Loucy (cell line): Measurements from ENCODE around the gene SORCS2.

Experiments used
- H2AFZ ChIP-seq: fragments of 200-600 bp; sonication (generic); 2 replicates; pipeline ENCODE4 v1.6.0; 2016; ENCODE audit warnings: antibody characterized with exemption, mild to moderate bottlenecking, low read length, moderate library complexity
- H3F3A ChIP-seq: fragments of 200-600 bp; 2 replicates; pipeline ENCODE4 v1.6.0; 2016; ENCODE audit warnings: antibody characterized with exemption, low read depth, mild to moderate bottlenecking
- H3K27me3 ChIP-seq: fragments of 200-600 bp; sonication (generic); 2 replicates; pipeline ENCODE4 v1.6.1; 2014; ENCODE audit warnings: low read length, mild to moderate bottlenecking; ENCODE audit not compliant: insufficient read depth, poor library complexity, severe bottlenecking
- H3K36me3 ChIP-seq: fragments of 200-600 bp; sonication (generic); 2 replicates; pipeline ENCODE4 v1.6.1; 2016; ENCODE audit warnings: low read length; ENCODE audit not compliant: insufficient read depth
- H3K4me1 ChIP-seq: fragments of 200-600 bp; sonication (generic); 2 replicates; pipeline ENCODE4 v1.5.1; 2014; ENCODE audit warnings: low read length, mild to moderate bottlenecking; ENCODE audit not compliant: insufficient read depth, poor library complexity, severe bottlenecking
- H3K4me2 ChIP-seq: fragments of 200-600 bp; sonication (generic); 2 replicates; pipeline ENCODE4 v1.6.0; 2014; ENCODE audit warnings: antibody characterized with exemption, low read length, low read depth, mild to moderate bottlenecking; ENCODE audit not compliant: poor library complexity, severe bottlenecking
- H3K4me3 ChIP-seq: fragments of 200-600 bp; sonication (generic); 2 replicates; pipeline ENCODE4 v1.5.1; 2014; ENCODE audit warnings: low read length, mild to moderate bottlenecking, mixed read lengths; ENCODE audit not compliant: poor library complexity, severe bottlenecking
- H3K79me2 ChIP-seq: fragments of 200-600 bp; sonication (generic); 2 replicates; pipeline ENCODE4 v1.6.1; 2014; ENCODE audit warnings: low read length; ENCODE audit not compliant: insufficient read depth
- H3K9ac ChIP-seq: fragments of 200-600 bp; sonication (generic); 2 replicates; pipeline ENCODE4 v1.6.0; 2014; ENCODE audit warnings: mild to moderate bottlenecking, low read depth, low read length, moderate library complexity; ENCODE audit not compliant: poor library complexity, severe bottlenecking
- H3K9me2 ChIP-seq: fragments of 200-600 bp; sonication (generic); replicated peaks from 2 replicates; pipeline ENCODE4 v1.6.1; 2016; ENCODE audit warnings: low read depth, low read length, mixed read lengths
- H3K9me3 ChIP-seq: fragments of 200-600 bp; sonication (generic); 2 replicates; pipeline ENCODE4 v1.6.1; 2014; ENCODE audit warnings: mild to moderate bottlenecking, antibody characterized with exemption, low read length, low read depth; ENCODE audit not compliant: insufficient read depth
- H4K20me1 ChIP-seq: fragments of 200-600 bp; sonication (generic); 2 replicates; pipeline ENCODE4 v1.6.0; 2014; ENCODE audit warnings: antibody characterized with exemption, low read length, mild to moderate bottlenecking; ENCODE audit not compliant: insufficient read depth, poor library complexity, severe bottlenecking
- EZH2phosphoT487 ChIP-seq: fragments of 200-600 bp; IDR thresholded peaks from 2 replicates; pipeline ENCODE4 v1.6.1; 2018; ENCODE audit warnings: antibody characterized with exemption, mild to moderate bottlenecking, moderate library complexity, borderline replicate concordance
- TF ChIP-seq, protein P1 (sequence below): fragments of 200-600 bp; sonication (generic); conservative IDR thresholded peaks from 2 replicates; pipeline ENCODE4 v1.5.1; 2014; ENCODE audit warnings: mild to moderate bottlenecking, antibody characterized with exemption, low read length

SORCS2 gene

DNA sequence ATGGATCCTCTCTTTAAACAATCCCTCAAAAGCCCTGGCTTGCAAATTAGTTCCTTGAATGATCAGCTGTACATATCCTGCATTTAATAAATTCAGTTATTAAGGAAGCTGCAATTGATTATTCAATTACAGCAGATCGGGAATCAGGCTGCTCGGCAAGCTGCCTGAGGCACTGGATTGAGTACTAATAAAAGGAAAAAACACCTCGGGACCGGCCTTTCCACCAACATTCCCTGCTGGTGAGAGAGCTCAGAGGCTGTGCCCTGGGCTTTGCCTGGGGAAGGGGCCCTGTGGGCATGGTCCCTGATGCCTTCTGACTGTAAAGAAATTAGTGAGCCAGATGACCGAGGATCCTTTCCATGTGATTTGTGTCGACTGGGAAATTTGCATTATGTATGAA is 69.2 kb downstream of the SORCS2 start:
- peaks cover 5% of the 10 kb centered on the region; the same call in 1 of the 2 replicates for H3K9me3 ChIP-seq
- no peaks in the 10 kb centered on the region for H3K36me3 ChIP-seq
- no peaks in the 10 kb centered on the region for H3K27me3 ChIP-seq
- H2AFZ ChIP-seq, result no peak overlapping the region
- H3F3A ChIP-seq, result no peaks in the 10 kb centered on the region
- no peak overlapping the region for H3K4me3 ChIP-seq
- no peaks in the 10 kb centered on the region for H3K79me2 ChIP-seq
- TF ChIP-seq, protein P1, sequence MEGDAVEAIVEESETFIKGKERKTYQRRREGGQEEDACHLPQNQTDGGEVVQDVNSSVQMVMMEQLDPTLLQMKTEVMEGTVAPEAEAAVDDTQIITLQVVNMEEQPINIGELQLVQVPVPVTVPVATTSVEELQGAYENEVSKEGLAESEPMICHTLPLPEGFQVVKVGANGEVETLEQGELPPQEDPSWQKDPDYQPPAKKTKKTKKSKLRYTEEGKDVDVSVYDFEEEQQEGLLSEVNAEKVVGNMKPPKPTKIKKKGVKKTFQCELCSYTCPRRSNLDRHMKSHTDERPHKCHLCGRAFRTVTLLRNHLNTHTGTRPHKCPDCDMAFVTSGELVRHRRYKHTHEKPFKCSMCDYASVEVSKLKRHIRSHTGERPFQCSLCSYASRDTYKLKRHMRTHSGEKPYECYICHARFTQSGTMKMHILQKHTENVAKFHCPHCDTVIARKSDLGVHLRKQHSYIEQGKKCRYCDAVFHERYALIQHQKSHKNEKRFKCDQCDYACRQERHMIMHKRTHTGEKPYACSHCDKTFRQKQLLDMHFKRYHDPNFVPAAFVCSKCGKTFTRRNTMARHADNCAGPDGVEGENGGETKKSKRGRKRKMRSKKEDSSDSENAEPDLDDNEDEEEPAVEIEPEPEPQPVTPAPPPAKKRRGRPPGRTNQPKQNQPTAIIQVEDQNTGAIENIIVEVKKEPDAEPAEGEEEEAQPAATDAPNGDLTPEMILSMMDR, result no peak
- TF ChIP-seq EZH2phosphoT487, result no peak
- H3K4me1 ChIP-seq, result no peaks in the 10 kb centered on the region
- no peaks in the 10 kb centered on the region for H4K20me1 ChIP-seq
- H3K9me2 ChIP-seq, result no peaks in the 10 kb centered on the region
- no peak overlapping the region for H3K9ac ChIP-seq
- no peak overlapping the region for H3K4me2 ChIP-seq

- H3K9me2 ChIP-seq, result no peaks in the 10 kb centered on the region
- H3K9me3 ChIP-seq, result peaks cover 5% of the 10 kb centered on the region; the same call in 1 of the 2 replicates
- no peaks in the 10 kb centered on the region for H3K27me3 ChIP-seq
- no peak overlapping the region for H3K4me3 ChIP-seq
- TF ChIP-seq, protein P1, result no peak
- TF ChIP-seq EZH2phosphoT487, result no peak
- H3F3A ChIP-seq, result no peaks in the 10 kb centered on the region
- no peaks in the 10 kb centered on the region for H3K4me1 ChIP-seq
- no peak overlapping the region for H2AFZ ChIP-seq
- no peaks in the 10 kb centered on the region for H3K79me2 ChIP-seq
- H4K20me1 ChIP-seq, result no peaks in the 10 kb centered on the region
- no peak overlapping the region for H3K9ac ChIP-seq
- no peak overlapping the region for H3K4me2 ChIP-seq
- no peaks in the 10 kb centered on the region for H3K36me3 ChIP-seq
Observed at GRCh38 chr4:7262134-7262533, 69.8 kb downstream of the SORCS2 start.

GRCh38 chr4:7263166-7263565 is 70.8 kb downstream of the SORCS2 start:
- Histone ChIP-seq H3K36me3 (no peaks in the 10 kb centered on the region), H3K27me3 (no peaks in the 10 kb centered on the region)

More at GRCh38 chr4:7263166-7263565, 70.8 kb downstream of the SORCS2 start:
- H3F3A ChIP-seq, result no peaks in the 10 kb centered on the region
- no peaks in the 10 kb centered on the region for H4K20me1 ChIP-seq
- TF ChIP-seq, protein P1, result no peak
- TF ChIP-seq EZH2phosphoT487, result no peak
- no peak overlapping the region for H3K9ac ChIP-seq
- H3K4me2 ChIP-seq, result no peak overlapping the region
- no peak overlapping the region for H2AFZ ChIP-seq
- H3K4me3 ChIP-seq, result no peak overlapping the region
- H3K9me2 ChIP-seq, result no peaks in the 10 kb centered on the region
- H3K9me3 ChIP-seq, result peaks cover 5% of the 10 kb centered on the region; the same call in 1 of the 2 replicates
- no peaks in the 10 kb centered on the region for H3K79me2 ChIP-seq
- H3K4me1 ChIP-seq, result no peaks in the 10 kb centered on the region
